Activated CD4-positive, alpha-beta T cell treated with anti-CD3 and anti-CD28 coated beads for 48 hours (primary cell): Measurements from ENCODE around the gene FSTL4.
A peak's percentile ranks its signal among the peaks of the same experiment; 100 is the strongest.

ENCODE experiments used
- DNase-seq: peaks from one replicate; pipeline ENCODE4 v3.0.0-alpha.2; 2020

FSTL4 gene

DNA sequence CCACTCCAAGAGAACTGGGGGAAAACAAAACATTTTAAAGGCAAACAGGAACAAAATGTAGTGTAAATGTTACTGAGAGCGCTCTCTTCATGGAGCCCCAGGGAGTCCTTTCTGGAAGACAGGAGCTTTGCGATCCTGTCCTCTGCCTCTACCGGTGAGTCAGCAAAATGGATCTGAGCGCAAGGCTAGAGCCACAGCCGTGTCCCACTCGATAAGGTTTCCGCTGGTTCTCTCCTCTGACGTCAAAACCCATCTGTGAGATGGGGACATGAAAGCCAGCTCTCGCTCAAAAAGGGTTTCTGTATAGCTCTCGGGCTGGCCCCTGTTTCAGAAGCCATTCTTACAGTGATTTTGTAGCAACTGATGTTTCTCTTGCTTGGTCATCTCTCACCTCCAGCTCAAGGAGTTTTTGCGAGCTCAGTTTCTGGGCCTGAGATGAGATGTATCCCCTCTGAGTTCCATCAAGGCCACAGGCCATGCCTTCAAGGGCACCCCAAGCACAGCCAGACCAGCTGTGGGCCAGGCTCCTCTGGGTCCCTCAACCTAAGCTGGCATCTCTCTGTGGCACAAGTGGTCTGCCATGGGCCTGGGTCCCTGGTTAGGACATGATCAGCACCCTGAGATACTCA lies 101.6 kb downstream of the FSTL4 start:
- no peak for DNase-seq

DNA sequence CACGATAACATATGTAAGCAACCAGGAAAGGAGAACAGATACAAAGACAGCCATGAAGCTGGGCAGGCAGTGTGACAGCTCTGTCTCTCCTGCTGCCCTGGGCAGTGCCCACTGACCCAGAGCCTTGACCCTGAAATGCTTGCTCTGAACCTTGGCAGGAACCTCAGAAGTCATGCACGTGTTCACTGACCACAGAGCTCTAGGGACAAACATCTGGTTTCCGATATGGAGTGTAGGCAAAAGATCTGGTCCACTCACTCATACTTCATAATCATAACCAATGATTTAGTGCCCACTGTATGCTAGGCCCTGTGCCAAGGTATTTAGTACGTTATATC lies 102.6 kb downstream of the FSTL4 start:
- DNase-seq, result no peak

DNA sequence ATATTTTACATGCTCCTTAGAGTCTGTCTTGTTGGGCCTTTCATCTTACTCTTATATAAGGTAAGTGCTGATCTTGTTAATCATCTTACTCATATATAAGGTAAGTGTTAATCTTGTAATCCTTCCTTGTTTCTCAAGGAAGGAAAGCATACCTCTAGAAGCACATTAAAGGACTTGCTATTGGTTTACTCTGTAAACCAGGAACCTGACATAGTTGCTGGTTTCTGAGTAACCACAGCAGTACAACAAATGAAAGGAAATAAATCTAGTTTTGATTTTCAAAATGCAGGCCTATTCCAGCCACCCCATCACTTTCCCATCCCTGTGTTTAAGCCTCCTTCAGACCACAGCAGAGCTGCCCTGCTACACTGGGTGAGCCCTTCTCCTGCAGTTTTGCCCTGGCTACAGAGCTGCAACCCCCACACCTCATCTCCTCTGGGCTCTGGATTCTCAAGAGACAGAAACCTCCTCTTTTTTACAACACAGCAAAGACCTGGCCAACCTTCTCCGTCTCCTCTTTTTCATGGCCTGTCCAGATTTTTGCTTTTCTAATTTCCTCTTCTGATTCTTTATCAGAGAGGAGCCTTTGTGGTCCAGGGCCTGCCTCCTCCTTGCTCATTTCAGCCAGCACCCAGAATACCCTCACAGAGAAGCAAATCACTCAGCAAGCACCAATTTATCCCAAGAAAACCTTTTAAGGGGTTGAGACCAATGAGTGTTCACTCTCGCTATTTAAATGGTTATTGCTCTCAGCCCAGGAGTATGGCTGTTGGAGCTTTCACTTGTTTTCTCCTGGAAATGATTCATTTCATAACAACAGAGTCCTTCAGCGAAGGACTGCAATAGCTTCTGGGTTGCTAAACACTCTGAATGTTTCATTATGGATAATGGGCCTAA lies 103.2 kb downstream of the FSTL4 start:
- DNase-seq, result no peak

DNA sequence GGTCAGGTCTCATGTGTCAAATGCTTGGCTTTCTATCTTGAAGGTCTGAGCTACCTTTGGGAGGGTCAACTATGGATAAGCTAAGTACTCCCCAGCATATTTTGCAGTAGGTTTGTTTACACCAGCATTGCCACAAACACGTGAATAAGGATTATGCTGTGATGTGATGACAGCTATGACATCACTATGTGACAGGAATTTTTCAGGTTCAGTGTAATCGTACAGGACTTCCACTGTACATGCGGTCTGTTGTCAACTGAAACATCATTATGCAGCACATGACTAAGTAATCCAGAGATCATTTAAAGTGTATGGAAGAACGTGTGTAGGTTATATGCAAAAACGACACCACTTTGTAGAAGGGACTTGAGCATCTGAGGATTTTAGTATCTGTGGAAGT lies 104.0 kb downstream of the FSTL4 start:
- no peak for DNase-seq

DNA sequence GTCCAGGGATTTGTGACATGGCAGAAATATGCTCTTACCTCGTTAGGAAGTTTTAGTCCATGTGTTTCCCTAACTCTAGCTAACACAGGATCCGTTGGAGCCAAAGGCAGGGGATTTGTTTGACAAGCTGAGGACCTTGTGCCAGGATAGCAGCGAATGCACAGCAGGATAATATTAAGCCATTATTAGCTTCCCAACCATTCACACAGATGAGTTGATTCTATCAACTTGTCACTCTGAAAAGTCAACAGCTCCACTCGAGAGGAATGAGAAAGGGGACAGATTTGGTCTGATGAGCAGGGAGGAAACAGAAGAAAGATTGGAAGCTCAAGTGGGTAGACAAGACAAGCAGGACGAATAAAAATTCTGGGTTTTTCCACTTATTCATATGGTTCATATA lies 106.2 kb downstream of the FSTL4 start:
- DNase-seq, result no peak

DNA sequence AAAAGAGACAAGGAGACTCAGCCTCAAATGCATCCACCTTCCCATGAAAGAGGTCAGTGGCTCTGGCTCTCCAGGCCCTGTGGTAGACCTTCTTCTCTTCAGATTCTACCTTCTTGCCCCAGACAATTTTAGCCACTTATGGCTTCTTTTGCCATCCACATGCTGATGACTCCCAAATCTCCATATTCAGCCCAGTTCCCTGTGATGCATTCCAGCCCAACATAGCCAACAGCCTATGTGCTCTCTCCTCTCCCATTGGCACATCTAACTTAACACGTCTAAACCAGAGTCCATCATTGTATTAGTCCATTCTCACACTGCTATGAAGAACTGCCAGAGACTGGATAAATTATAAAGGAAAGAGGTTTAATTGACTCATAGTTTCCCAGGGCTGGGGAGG lies 108.8 kb downstream of the FSTL4 start:
- DNase-seq, result no peak

DNA sequence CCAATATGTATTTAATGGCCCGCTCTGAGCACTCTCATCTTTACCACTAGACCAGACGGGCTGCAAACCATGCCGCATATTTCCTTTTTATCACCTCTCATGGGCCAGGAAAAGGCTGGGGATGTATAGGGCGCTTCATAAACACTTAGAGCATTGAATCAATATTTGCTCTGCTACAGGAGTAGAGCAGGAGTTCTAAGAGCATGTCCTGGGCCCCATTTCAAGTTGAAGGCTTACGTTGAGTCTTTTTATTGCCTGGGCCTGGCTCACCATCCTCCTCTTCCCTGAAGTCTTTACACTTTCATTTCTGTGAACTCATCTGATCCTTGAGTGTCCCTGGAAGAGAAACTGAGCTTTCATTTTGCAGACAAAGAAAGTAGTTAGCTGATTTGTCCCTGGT lies 112.4 kb downstream of the FSTL4 start:
- no peak for DNase-seq

DNA sequence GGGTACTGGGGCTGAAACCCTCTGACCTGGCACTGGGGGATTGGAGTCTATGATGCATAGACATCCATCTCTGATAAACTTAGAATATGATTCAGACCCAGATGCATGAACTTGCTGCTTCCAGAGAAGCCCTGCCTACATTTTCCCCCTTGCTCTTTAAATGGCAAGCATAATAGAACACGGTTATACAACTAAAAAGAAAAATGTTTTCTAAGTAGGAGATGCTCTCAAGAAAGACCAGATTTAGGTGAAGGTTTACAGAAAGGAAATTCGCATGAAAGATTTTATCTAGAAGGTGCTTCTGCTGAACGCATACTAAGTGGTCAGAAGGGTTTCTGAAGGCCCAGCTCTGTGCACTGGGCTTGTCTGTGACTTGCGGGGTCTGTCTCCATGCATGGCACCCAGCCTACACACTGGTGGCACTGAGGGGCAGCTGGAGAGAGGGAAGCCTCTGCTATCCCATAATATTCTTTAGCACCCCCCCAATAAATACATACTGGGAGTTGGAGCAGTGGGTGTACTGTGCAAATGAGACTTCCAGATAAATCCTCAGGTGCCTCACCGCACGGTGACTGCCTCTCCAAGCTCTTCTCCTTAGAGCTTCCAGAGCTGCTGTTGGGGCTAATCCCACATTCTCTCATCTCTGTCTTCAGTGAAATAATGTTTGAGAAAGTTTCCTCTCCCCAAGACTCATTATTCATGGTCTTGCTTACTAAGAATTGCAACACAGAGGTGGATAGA lies 114.6 kb downstream of the FSTL4 start:
- DNase-seq, result no peak

DNA sequence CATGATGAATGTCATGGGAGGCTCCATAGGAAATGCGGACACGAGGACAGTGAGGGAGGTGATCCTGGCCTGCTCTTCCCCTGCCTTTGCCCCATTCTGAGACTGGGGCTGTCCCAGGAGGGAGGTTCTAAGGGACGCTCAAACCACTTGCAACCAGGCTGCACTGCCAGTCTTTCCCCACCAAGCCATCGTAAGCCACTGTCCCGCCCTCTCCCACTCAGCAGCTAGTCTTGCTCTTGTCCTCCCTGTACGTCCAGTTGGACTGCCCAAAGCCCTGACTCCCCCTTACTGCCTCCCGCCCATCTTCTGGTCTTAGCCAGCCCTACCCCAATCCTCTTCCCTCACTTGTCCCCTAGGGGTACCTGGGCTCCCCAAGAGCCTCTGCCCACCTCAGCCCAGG lies 115.7 kb downstream of the FSTL4 start:
- DNase-seq, result no peak

DNA sequence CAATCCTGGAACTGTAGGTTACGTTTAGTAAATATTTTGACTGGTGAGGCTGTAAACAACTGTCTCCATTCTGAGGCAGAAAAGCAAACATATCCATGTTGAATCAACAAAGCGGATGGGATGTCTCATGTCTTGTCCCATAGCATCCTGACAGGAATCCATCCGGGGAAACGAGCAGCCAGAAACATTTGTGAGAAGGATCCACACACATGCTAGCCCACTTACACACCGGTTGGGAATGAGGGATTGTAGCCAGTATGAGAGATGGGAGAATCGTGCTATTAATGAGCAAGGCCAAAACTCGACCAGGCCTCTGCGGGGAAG lies 117.5 kb downstream of the FSTL4 start:
- DNase-seq, result no peak

DNA sequence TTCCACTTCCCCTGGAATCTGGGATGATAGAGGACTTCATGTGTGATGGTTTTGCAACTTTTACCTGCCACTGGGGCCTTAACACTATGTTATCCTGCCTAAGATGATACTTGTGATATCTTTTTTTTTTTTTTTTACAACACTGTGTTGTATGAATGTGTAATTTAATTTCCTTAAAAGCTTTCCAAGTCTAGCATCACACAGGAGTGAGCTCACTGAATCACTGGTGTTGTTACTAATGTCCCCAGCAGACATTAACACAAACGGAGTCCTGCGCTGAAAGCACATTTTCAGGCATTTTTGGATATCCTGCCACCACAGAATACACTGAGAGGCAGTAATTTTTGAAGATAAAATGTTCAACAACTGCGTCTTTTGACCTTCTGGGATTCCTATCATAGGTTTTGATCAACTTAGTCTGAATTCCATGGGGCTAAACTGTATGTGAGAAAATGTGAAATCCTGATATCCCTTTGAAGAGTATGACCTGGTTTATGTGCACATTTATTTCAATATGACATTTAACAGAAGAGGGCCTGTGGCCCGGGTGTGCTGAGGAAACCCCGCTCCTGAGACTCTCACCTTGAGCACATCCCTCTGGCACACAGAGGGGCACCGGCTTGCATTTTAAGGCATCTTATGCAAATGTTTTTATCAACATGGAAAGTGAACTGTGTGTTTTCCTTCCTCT lies 118.0 kb downstream of the FSTL4 start:
- no peak for DNase-seq

DNA sequence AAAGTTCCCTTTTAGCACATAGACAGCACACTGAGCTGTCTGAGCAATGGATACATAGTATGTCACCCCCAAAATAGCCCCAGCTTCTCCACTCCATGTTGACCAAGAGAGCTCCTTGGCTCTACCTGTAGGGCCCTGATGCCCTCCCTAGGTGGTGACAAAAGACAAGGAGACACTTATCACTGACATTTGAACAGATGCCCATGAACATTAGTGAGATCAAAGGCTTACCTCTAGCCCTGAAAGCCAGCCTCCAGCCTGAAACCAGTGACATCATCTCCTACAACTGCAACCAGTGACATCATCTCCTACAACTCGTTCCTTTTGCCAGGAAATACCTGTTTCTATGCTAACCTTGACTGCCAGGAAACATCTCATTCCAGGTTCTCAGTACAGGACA lies 122.7 kb downstream of the FSTL4 start:
- DNase-seq, result peak; percentile 50

DNA sequence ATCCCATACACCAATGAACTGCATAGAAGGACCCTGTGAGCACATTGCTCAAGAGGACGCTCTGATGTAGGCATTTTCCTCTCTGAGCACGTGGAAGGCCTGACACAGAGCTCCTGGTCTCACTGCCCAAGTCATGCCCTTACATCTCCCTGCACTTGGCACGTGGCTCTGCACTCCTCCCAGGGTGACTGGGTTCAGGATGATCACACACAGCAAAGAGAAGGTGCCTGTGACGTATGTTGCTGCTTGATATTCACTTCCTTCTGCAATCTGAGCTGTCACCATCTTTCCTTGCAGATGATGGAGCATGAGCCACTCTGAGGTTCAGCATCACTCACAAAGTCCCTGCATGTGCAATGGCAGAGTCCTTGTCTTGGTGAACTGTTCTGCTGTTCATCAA lies 125.2 kb downstream of the FSTL4 start:
- no peak for DNase-seq

DNA sequence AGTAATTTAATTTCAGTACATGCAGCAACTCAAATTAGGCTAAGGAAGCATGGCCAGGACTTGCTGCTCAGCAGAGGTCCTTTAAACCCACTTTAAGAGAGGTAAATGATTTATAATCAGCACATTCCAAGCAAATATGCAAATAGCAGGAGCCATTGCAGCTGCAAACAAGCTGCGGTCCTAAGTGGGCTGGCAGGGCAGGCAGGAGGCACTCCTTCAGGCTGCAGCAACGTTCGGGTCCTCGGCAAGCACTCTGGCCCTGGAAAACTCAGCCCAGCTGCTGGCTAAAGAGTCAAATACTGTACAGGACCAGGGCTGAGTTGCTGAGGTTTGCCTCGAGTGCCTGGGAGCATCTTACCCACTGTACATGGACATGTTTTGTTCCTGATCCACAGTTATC lies 126.9 kb downstream of the FSTL4 start:
- DNase-seq, result no peak

DNA sequence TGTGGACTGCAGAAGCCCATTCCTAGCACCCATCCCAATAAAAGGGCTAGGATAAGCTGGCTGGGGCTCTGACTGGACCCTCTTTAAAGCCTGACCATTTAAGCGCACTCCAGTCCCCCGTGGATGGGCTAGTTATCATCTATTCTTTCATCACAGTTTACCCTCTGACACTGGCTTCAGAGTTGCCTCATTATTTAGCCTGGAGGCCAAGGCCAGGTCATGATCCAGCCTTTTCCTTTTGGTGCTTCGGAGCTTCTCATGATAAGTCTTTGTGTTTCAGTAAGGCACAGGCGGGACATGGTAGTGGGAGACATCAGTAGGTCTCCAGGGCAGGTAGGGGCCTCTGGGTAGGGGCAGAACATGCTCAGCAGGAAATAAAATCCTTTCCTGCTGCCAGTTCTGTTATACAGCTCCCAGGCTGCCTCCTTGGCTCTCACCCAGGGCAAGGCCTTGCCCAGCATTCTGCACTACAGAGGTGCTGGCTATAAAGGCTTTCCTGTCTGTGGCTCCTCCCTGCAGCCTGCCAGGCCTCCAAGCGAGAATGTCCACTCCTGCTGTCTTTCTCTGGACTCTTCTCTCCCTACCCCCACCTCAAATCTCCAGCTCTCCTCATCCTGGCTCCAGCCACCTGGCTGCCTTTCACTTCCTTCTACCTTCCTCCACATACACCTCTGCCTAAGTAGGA lies 128.8 kb downstream of the FSTL4 start:
- DNase-seq, result no peak

DNA sequence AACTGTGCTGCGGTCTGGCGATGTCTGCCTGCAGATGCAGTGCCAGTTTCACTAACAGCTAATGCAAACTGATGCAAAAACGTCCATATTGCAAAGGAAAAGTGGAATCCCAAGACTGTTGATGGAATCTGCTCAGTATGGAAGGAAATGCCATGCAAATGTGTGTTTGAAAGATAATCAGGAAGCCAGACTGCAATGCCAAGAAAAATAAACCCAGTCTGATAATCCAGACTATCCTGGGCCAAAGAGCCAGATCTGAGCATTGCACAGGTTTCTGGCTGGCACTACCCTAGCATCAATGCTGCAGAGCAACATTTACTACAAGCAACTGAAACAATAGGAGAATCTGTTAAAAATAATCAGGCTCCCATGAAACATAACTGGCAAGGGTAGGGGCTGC lies 130.3 kb downstream of the FSTL4 start:
- no peak for DNase-seq

DNA sequence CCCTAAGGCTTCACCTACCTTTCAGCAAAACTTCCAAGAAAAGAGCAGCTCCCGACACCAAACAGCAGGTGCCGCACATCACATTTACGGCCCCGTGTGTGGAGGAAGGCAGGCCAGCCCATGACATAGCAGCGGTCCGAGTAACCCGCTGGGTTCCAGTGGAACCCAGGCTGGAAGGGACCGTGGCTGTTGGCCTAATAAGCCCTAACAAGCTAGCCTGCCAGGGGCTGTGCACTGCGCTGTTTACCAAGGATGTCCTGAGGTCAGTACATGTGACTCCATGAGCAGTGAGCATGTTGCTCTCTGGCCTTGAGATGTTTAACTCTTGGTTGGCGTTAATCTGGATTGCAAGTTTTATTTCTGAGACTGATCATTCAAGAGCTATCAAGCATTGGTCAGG lies 131.5 kb downstream of the FSTL4 start:
- DNase-seq, result no peak

DNA sequence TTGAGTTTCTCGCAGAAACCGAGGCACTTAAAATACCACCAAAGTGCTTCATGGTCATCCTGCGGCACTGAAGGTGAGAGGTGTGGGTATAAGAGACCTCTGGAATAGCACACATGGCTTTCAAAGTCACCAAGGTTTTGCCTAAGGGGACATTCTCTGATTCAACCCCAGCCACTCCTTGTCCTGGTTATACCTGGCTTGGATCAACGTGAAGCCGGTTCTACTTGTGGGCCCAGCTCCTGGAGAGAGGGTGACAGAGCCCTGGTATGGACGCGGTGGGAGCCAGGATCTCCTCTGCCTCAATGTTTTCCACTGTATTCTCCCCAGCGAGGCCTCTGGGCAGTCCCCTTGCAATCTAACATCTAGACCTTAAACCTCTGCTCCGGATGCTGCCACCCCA lies 132.0 kb downstream of the FSTL4 start:
- no peak for DNase-seq

DNA sequence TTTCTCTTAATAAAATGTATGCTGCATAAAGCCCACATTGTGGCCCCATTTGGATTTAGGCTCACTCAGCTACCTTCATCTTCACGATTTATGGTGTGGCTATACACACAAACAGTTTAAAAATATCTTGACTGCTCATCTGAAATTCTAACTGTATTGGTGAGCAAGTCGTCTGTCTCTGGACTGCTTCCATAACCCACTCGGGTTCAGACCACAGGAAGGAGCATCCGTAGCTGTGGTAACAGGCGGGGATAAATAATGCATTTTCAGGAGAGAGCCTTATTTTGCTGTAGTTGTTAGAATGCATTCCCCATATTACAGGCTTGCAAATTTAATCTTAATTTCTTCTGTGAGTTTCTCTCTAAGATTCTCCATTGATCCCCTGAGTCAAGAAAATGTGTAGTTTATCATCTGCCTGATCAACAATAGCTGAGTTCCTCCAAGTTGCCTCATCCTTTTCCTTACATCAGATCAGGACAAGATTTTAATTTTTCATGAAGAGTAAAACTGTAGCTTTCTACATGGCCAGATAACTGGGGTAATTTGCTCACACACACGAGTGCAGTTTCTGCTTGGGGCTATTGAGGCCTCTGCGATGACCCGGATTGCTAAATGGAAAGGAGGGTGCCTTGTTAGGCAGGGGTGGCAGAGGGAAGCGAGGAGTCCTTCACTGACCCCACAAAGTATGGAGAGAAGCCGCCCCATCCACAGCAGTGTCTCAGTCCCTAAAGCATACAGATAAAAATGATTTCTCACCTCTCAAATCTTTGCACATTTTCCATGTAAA lies 133.9 kb downstream of the FSTL4 start:
- DNase-seq, result no peak

DNA sequence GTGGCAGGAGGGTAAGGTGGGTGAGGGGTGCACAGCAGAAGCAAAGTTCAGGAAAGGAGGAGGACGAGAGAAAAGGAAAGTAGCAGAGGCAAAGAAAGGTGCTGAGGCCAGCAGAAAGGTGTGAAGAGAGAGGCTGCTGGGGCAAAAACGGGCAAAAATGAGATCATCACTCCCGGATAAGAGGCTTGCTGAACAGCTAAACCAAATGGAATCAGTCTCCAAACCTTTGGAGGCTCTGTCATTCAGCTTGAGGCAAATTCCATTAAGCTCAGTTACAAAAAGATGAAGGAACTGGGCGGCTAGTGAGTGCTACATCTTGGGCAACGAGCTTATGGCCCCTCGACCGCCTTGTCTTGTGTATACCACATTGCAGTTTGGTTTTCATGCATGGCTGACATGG lies 136.4 kb downstream of the FSTL4 start:
- DNase-seq, result no peak

DNA sequence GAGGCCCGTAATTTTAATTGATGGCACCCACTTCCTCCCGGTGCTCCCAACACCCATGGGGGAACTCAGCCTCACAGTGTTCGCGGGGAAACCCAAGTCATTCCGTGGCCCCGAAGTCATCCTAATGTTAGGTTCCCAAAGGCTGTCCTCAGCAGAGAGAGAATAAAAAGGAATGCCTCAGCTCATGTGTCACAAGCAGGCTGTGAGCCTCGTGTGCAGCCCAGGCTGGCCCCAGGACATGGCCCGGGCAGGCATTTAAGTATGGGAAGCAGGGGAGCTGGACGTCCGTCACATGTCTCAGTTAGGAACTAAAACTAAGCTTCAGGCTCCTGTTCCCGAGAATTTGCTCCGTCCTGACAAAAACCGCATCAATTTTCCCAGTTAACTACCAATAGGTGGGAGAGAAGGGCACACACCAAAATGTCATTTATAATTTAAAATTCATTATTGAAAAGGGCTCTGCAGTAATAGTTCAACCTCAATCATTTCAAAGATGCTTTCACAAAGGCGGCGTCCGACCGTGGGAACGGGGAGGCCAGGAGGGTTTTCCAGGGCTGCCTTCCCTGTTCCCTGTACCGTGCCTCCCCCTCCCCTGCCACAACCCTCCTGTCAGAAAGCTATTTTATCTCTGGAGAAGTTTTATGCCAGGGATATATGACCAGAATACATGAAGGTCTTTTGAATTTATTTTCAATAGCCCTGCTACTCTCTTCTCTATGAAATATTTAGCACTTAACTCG lies 137.3 kb downstream of the FSTL4 start:
- no peak for DNase-seq

DNA sequence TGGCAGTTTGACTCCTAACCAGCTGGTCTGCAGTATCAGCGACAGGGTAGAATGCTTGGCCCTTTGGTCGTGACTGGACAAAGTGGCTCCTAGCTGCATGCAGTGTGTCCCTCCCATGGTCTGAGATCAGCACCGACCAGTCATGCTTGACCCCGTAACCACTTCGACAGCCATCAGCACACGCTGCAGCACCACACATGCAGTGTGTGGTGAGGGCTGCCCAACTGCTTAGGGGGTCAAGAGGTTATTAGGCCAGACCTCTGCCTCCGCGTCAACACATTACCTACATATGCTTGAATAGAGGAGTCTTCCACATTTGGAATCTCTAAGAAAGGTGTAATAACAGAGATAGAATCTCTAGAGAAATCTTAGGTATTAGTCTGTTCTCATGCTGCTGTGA lies 139.1 kb downstream of the FSTL4 start:
- no peak for DNase-seq
